HUES6 (cell line): ENCODE results near the gene NEDD9.

Experiments used
- H3K27ac ChIP-seq: 2 replicates; pipeline ENCODE4 v1.7.0; 2013; ENCODE audit warnings: low read depth, mild to moderate bottlenecking, low read length, inconsistent platforms
- H3K27me3 ChIP-seq: 2 replicates; pipeline ENCODE4 v1.6.1; 2013; ENCODE audit warnings: low read length; ENCODE audit not compliant: control insufficient read depth, insufficient read depth
- H3K36me3 ChIP-seq: 2 replicates; pipeline ENCODE4 v1.6.1; 2013; ENCODE audit warnings: low read length; ENCODE audit not compliant: control insufficient read depth, insufficient read depth
- H3K4me1 ChIP-seq: 2 replicates; pipeline ENCODE4 v1.6.1; 2013; ENCODE audit warnings: low read length; ENCODE audit not compliant: control insufficient read depth, insufficient read depth
- H3K4me3 ChIP-seq: 2 replicates; pipeline ENCODE4 v1.5.1; 2013; ENCODE audit warnings: low read depth, low read length
- H3K9ac ChIP-seq: one replicate; pipeline ENCODE4 v1.6.1; 2013; ENCODE audit warnings: mild to moderate bottlenecking, low read length
- H3K9me3 ChIP-seq: 2 replicates; pipeline ENCODE4 v1.6.1; 2013; ENCODE audit warnings: low read depth, low read length; ENCODE audit not compliant: control insufficient read depth, insufficient read depth

Gene NEDD9

DNA sequence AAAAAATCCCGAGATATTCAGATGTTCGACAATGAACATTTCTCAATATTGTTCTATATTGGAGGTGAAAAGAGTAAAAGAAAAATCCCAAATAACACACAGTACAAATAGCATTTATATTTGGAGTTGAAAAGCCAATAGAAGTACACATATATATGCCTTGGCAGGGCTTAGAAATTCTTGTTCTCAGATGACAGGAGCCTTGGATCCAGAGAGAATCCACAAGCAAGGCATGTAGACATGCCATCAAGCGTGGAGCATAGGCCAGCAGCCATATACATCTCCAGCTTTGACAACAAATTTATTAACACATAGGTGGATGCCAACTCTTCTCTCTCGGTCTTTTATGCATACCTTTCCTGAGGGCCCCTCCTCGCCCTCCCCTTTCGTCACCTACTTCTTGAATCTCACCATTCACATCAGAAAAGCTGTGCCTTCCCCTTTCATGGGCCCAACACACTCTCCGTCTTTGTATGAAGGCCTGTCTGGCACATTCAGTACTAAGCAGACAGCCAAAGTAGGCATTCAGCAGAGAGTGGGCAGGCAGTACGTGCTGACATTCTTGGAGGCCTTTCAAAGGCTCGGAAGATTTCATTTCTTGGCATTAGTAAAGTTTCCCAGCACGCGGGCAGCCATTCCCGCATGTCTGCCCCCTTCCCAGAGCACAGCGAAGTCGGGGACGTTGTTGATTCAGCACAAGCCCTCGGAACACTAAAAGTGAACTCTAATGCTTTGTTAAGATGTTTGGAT, 18.2 kb downstream of the NEDD9 start:
- H3K4me1 ChIP-seq: peaks cover 30% of the 10 kb centered on the region

DNA sequence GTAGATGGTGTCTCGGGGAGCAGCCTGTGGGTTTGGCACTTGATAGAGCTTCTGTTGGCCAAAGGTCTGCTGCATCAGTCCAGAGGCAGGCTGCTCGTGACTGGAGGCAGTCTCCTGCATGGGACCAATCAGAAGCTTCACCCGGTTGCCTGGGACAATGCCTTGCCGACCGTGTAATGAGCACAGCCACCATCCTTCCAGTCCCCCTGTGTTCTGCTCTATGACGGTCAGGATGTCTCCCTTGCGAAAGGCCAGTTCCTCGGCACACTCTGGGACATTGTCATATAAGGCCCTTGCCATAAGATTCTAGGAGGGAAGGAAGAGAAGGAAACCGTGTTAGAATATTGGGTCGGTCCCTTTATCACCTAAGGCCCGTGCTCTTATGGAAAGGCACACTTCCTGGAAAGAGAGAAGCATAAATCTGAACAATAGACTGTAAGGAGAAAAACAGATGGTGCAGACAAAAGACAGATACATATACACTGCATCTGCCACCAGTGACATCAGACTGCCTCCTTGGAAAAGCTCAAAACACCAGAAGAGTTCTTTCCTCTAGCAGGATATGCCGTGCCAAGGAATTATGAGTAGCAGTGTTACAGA, 18.9 kb downstream of the NEDD9 start:
- peaks cover 31% of the 10 kb centered on the region for H3K4me1 ChIP-seq
- H3K27ac ChIP-seq: no peak overlapping the region

More for the DNA sequence above, 18.2 kb downstream of the NEDD9 start:
- H3K9me3 ChIP-seq: no peaks in the 10 kb centered on the region
- no peaks in the 10 kb centered on the region for H3K36me3 ChIP-seq
- no peak overlapping the region for H3K4me3 ChIP-seq
- H3K27me3 ChIP-seq: no peaks in the 10 kb centered on the region
- H3K27ac ChIP-seq: no peak overlapping the region
- H3K9ac ChIP-seq: no peak overlapping the region

DNA sequence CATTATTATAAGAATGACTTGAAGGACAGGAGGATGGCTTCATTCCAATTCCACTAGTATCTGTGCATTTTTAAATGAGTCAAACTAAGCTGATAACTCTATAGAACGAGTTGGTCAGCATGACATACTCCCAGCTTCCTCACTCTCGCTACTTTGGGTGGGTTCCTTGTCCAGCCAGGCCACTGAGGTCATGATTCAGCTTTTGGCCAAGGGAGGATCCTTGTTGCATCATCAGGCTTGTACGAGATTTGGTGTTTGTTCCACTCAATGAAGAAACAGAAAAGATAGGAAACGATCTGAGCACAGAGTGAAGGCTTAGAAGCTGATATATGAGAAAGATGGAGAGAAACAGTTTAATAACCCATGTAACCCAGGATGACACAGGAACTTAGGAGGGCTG, 19.8 kb downstream of the NEDD9 start:
- H3K4me3 ChIP-seq: no peak overlapping the region
- H3K4me1 ChIP-seq: peaks cover 31% of the 10 kb centered on the region
- H3K27me3 ChIP-seq: no peaks in the 10 kb centered on the region
- no peak overlapping the region for H3K27ac ChIP-seq
- H3K36me3 ChIP-seq: no peaks in the 10 kb centered on the region
- no peak overlapping the region for H3K9ac ChIP-seq
- H3K9me3 ChIP-seq: no peaks in the 10 kb centered on the region

More for the DNA sequence above, 18.9 kb downstream of the NEDD9 start:
- Histone ChIP-seq H3K9me3 (no peaks in the 10 kb centered on the region), H3K9ac (no peak overlapping the region), H3K36me3 (no peaks in the 10 kb centered on the region), H3K4me3 (no peak overlapping the region), H3K27me3 (no peaks in the 10 kb centered on the region)

DNA sequence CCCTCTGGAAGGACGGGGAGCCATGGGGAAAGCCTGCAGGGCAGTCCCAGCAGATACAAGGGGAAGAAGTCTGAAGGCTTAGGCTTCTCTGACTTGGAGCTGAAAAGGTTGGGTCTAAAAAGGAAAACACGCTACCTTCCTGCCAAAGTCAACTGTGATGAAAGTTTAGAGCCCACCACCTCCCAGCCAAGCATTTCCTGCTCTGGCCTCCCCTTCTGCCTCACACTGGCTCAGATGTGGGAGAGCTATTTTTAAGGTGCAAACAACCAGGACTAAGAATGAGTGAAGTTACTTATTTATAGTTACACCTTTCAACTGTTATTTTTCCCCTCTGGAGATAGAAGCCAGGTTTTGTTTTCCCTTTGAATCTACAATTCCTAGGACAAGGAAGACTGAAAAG, 21.2 kb downstream of the NEDD9 start:
- Histone ChIP-seq H3K4me3 (no peak overlapping the region), H3K9me3 (no peaks in the 10 kb centered on the region), H3K4me1 (peaks cover 31% of the 10 kb centered on the region), H3K9ac (no peak overlapping the region), H3K27me3 (no peaks in the 10 kb centered on the region), H3K36me3 (no peaks in the 10 kb centered on the region), H3K27ac (no peak overlapping the region)

DNA sequence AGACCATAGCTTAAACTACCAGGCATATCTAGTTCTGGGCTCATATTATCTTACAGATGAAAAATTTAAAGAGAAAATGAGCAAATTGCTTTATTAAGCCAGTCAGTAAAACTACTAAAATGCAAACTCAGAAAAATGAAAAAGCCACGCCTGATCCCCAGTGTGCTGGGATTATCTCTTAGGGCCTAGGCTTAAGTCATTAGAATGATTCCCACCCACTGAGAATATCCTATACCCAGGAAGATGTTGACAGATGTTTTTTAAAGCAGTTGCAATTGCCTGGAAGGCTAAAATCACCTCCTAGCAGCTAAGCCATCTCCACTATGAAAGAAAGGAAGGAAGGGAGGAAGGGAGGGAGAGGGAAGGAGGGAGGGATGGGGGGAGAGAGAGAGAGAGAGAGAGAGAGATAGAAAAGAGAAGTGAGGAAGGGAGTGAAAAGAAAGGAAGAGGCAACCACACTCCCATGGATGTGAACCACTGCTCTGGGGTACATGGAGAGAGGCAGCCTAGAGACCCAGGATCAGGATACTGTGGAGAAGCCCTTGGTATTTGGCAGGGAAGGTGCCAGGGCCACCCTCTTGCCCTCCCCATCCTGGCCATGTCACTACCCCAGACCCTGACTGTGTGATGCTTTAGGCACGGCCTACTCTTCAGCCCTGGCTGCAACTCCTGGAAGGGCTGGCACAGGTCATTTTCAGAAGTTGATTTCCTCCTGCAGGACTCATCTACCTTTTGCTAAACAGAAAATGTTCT, 21.9 kb downstream of the NEDD9 start:
- Histone ChIP-seq H3K9ac (no peak overlapping the region), H3K27ac (no peak overlapping the region), H3K36me3 (no peaks in the 10 kb centered on the region), H3K4me3 (no peak overlapping the region), H3K4me1 (peaks cover 24% of the 10 kb centered on the region), H3K27me3 (no peaks in the 10 kb centered on the region), H3K9me3 (no peaks in the 10 kb centered on the region)

DNA sequence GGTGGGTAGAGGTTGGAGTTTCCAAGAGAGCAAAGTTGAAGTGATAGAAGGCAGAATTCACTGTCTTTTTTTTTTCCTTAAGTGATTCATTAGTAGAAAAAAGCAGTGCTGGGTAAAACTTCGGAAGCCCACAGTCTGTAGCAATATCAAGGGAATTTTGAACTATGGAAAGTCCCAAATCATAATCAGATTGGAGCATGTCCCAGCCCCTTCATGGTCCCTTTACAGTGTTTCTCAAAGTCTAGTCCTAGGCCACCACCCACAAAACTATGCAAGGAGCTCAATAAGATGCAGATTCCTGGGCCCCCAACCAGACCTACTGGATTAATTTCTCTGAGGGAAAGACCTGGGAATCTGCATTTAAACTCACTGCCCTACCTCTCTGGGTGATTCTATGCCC, 22.6 kb downstream of the NEDD9 start:
- no peak overlapping the region for H3K9ac ChIP-seq
- peaks cover 23% of the 10 kb centered on the region; the same call in 1 of the 2 replicates for H3K4me1 ChIP-seq
- H3K27ac ChIP-seq: no peak overlapping the region
- no peaks in the 10 kb centered on the region for H3K36me3 ChIP-seq
- no peaks in the 10 kb centered on the region for H3K9me3 ChIP-seq
- no peaks in the 10 kb centered on the region for H3K27me3 ChIP-seq
- H3K4me3 ChIP-seq: no peak overlapping the region

DNA sequence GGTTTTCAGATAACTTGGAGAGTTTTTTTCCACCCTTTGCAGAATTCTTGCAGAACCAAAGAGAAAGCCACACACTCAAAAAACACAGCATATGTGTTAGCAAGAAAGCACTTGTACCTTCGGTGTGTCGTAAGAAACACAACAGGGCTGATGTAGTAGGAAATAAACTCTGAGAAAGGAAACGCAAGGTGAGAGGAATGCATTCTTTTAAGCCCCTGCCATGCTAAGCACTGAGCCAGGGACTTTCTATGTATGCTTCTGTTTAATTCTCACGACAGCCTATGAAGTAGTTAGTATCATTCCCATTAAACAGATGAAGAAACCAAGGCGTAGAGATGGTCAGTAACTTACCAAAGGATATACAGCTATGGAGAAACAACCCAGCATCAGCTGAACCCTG, 23.1 kb downstream of the NEDD9 start:
- H3K27ac ChIP-seq: no peak overlapping the region
- H3K27me3 ChIP-seq: no peaks in the 10 kb centered on the region
- no peaks in the 10 kb centered on the region for H3K36me3 ChIP-seq
- no peak overlapping the region for H3K9ac ChIP-seq
- no peak overlapping the region for H3K4me3 ChIP-seq
- H3K9me3 ChIP-seq: no peaks in the 10 kb centered on the region
- H3K4me1 ChIP-seq: peaks cover 23% of the 10 kb centered on the region; the same call in 1 of the 2 replicates

DNA sequence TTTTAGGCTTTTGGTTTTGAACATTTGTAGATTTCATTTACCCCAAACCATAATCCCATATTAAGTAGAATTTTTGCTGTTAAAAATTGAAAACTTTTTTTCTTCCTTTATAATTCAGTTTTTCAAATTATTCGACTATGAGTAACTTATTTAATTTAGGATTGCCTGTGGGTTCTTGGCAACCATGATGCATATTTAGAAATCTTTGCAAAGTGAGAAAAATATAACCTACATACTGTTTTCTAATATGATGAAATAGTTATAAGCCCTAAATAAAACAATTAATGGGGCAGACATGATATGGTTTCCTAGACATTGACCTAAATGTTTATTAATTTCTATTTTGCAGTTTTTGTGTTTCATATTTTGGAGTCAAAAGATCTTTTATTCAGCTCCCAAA, 23.6 kb downstream of the NEDD9 start:
- H3K4me1 ChIP-seq: peaks cover 23% of the 10 kb centered on the region; the same call in 1 of the 2 replicates
- H3K36me3 ChIP-seq: no peaks in the 10 kb centered on the region
- no peak overlapping the region for H3K4me3 ChIP-seq
- no peak overlapping the region for H3K27ac ChIP-seq
- no peaks in the 10 kb centered on the region for H3K27me3 ChIP-seq
- no peaks in the 10 kb centered on the region for H3K9me3 ChIP-seq
- H3K9ac ChIP-seq: no peak overlapping the region

DNA sequence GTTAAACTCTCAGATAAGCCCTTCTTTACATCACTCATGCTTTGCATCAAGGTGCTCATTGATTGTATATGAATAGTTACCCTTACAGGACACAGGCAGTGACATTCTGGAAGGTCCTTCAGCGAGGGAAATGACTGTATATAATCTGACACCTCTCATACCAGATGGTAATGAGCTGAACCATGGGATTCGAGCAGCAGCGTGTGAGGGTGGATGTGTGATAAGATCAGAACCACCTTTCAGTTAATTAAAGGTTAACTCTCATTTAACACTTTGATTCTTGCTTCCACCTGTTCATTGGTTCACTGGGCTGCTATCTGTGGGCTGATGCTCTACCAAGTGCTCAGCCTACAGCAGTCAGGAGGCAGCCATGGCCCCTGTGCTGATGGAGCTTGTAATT, 24.2 kb downstream of the NEDD9 start:
- H3K9ac ChIP-seq: no peak overlapping the region
- no peaks in the 10 kb centered on the region for H3K27me3 ChIP-seq
- no peak overlapping the region for H3K4me3 ChIP-seq
- H3K9me3 ChIP-seq: no peaks in the 10 kb centered on the region
- no peaks in the 10 kb centered on the region for H3K36me3 ChIP-seq
- peaks cover 27% of the 10 kb centered on the region for H3K4me1 ChIP-seq
- H3K27ac ChIP-seq: no peak overlapping the region

DNA sequence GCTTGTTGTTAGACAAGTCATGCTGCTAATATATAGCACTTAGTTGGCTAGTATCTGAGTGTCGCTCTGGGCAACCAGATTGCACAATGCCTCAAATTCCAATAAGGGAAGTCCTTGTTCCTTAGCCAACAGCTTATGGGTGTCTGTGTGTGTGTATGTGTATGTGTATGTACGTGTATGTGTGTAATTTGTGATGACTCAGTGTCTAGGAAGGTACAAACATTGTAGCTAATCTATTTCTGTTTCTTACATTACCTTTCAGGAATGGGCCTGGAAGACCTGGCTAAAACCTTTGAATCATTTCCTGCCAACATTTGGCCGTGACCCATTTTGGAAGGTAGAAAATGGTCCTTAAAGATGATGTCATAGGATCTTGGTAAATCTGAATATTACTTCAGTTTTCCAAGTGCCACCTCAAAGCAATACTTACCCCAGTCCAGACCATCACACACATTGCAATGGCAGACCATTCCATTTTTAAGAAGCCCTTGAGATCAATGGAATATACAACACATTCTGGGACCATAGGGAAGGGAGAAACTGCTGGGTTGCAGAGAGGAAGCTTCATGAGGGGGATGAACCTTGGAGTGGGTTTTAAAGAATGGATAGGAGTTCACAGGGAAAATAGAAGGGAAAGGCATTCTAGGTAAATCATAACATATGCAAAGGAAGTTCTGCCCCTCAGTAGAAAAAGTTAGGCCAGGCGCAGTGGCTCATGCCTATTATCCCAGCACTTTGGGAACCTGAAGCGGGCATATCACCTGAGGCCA, 25.1 kb downstream of the NEDD9 start:
- Histone ChIP-seq H3K4me3 (no peak overlapping the region), H3K27me3 (no peaks in the 10 kb centered on the region), H3K4me1 (peaks cover 35% of the 10 kb centered on the region), H3K36me3 (no peaks in the 10 kb centered on the region), H3K9ac (no peak overlapping the region), H3K27ac (no peak overlapping the region), H3K9me3 (no peaks in the 10 kb centered on the region)
